ENCODE measurements around the gene RAP1GAP2. TPM values are rescaled to one million over a fixed set of nuclear protein-coding genes. Genes with fewer than 3 reads are reported as not detected.

The RAP1GAP2 gene
- total RNA-seq, 2 experiments from 2014 or later = 6.5 to 26.2 TPM

DNA sequence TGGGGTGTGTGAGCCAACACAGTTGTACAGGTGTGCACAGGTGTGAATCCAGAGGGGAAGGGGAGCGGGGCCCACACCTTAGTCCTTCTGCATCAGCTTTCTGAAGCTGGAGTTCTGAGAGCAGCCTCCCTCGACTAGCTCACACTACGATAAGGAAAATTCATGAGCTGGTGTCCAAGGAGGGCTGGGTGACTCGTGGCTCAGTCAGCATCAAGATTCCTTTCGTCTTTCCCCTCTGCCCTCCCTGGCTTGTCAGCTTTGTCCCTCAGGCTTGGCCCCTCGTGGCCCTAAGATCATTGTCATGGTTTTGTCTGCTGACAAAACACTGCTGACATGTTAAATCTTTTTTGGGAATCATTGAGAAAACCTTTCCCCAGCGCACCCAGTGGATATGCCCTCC is 219.7 kb downstream of the RAP1GAP2 start:
- no peaks in the 10 kb centered on the region for H3K36me3 Mint-ChIP-seq
- DNase-seq = no peak
- CTCF ChIA-PET = interaction anchor here (0.5 to 0.9 kb wide), 2 partner anchors 167 to 188 kb away, joined by 3 to 4 read pairs; no protein-coding TSS in a partner anchor
- H3K9me3 Mint-ChIP-seq (ENCODE audit: low read depth) = no peaks in the 10 kb centered on the region
- no peak overlapping the region for H3K4me3 Mint-ChIP-seq
- no peak for ATAC-seq
- H3K27ac Mint-ChIP-seq = no peak overlapping the region
- no peaks in the 10 kb centered on the region for H3K4me1 Mint-ChIP-seq
- H3K27me3 Mint-ChIP-seq = no peaks in the 10 kb centered on the region

DNA sequence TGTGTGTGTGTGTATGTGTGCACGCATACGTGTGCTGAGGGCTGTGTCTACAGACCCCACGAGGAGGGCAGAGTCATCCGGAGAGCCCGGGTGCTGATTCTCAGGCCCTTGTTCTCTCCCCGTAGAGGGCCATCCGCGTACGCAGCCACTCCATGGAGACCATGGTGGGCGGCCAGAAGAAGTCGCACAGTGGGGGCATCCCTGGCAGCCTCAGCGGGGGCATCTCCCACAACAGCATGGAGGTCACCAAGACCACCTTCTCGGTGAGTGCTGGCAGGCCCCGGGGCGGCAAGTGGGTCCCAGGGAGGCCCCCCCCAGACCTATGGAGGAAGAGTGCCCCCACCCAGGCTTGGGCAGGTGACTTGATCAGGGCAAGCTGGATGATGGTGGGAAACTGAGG is 221.7 kb downstream of the RAP1GAP2 start:
- Mint-ChIP-seq H3K4me3 (no peak overlapping the region), H3K4me1 (no peaks in the 10 kb centered on the region), H3K9me3 (ENCODE audit: low read depth) (no peaks in the 10 kb centered on the region), H3K36me3 (peaks cover 12% of the 10 kb centered on the region), H3K27ac (no peak overlapping the region), H3K27me3 (peaks cover 2% of the 10 kb centered on the region)
- ATAC-seq = no peak
- CTCF ChIA-PET = no interaction called here
- DNase-seq = no peak

DNA sequence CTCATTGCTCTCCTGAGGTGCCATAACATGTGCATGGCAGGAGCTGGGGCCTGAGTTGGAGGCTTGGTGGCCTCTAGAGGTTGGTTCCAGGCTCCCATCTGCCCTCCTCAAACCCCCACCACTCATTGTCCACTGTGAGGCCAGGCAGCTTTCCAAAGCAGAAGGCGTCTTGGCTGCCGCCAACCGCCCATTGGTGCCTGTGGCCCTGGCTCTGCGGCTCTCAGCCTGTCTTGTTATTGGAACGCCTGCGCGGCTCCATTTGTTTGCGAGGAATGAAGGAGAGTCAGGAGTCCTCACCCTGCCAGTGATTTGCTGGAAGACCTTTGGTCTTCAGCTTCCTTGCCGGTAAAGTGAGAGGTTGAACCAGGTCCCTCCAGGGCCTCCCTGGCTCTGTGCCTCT is 223.5 kb downstream of the RAP1GAP2 start:
- H3K9me3 Mint-ChIP-seq (ENCODE audit: low read depth) = peaks cover 3% of the 10 kb centered on the region
- peaks cover 2% of the 10 kb centered on the region for H3K27me3 Mint-ChIP-seq
- H3K27ac Mint-ChIP-seq = no peak overlapping the region
- ATAC-seq (no peak), DNase-seq (no peak)
- H3K4me1 Mint-ChIP-seq = no peaks in the 10 kb centered on the region
- H3K4me3 Mint-ChIP-seq = no peak overlapping the region
- H3K36me3 Mint-ChIP-seq = peaks cover 19% of the 10 kb centered on the region
- CTCF ChIA-PET = interaction anchor here (1.0 kb wide), 1 partner anchor 8 kb away, joined by 3 read pairs; no protein-coding TSS in a partner anchor

DNA sequence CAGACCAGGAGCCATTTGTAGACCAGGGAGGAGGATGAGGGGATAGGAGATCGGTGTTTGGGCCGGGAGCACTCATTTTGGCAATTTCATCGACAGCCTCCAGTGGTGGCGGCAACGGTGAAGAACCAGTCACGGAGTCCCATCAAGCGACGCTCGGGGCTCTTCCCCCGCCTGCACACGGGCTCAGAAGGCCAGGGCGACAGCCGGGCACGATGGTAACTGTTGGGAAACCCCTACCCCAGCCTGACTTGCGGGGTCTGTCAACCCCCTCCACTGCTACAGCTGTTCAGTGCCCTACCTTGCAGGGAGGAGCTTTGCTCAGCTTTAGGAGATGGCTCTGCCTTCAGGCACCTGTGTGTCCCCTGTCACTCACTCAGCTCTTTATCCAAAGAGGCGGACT is 224.1 kb downstream of the RAP1GAP2 start:
- Mint-ChIP-seq H3K9me3 (ENCODE audit: low read depth) (peaks cover 3% of the 10 kb centered on the region), H3K4me3 (no peak overlapping the region), H3K36me3 (peaks cover 19% of the 10 kb centered on the region), H3K4me1 (no peaks in the 10 kb centered on the region), H3K27ac (no peak overlapping the region), H3K27me3 (peaks cover 2% of the 10 kb centered on the region)
- no peak for DNase-seq
- CTCF ChIA-PET = no interaction called here
- ATAC-seq = no peak

DNA sequence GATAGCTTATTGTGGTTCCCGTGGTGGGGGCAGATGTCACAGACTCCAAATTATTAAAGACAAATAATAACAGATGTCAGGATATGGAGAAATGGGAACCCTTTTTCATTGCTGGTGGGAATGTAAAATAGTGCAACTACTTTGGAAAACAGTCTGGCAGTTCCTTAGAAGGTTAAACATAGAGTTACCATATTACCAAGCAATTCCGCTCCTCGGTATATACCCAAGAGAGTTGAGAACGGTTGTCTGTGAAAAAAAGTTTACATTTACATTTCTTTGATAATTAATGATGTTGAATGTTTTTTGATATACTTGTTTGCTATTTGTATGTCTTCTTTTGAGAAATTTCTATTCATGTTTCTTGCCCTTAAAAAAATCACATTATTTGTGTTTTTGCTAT is 226.0 kb downstream of the RAP1GAP2 start:
- ATAC-seq = no peak
- Mint-ChIP-seq H3K36me3 (peaks cover 19% of the 10 kb centered on the region), H3K27me3 (peaks cover 2% of the 10 kb centered on the region), H3K4me1 (no peaks in the 10 kb centered on the region), H3K4me3 (no peak overlapping the region), H3K27ac (no peak overlapping the region), H3K9me3 (ENCODE audit: low read depth) (peaks cover 3% of the 10 kb centered on the region)
- CTCF ChIA-PET = no interaction called here
- no peak for DNase-seq

DNA sequence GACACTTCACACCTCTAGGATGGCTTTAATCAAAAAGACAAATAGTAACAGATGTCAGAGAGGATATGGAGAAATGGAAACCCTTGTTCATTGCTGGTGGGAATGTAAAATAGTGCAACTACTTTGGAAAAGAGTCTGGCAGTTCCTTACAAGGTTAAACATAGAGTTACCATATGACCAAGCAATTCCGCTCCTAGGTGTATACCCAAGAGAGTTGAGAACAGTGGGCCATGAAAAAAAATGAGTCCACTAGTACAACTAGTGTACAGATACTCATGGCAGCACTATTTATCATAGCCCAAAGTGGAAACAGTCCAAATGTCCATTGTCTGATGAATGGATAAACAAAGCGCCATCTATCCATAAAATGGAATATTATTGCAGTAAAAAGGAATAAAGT is 228.1 kb downstream of the RAP1GAP2 start:
- DNase-seq = no peak
- Mint-ChIP-seq H3K27me3 (peaks cover 2% of the 10 kb centered on the region), H3K36me3 (peaks cover 19% of the 10 kb centered on the region)

DNA sequence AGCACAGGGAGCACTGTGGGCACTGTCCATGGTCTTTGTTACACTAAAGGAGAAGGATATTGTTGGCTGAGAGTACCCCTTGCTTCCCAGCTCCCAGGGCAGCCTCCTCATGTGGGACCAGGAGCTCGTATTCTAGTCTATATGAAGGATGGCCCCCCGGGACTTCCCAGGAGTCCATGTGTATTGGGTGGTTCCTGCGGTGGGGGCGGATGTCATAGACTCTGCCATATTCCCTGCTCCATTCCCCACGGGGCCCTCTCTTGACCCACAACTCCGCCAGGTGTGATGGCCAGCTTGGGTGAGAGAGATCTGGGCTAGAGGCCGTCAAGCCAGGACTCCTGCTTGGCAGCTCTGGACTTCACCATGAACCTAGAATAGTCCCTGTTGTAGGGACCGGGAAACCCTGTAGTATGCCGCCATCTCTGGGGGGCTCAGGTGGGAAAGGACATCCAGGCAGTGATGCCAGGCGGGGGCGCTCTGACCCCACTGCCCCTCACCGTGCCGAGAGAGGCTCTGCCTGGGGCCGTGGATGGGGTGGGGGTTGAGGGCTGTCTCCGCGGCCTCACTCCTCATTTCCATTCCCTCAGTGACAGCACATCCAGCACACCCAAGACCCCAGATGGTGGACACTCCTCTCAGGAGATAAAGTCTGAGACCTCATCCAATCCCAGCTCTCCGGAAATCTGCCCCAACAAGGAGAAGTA is 229.3 kb downstream of the RAP1GAP2 start:
- Mint-ChIP-seq H3K36me3 (peaks cover 19% of the 10 kb centered on the region), H3K4me1 (no peaks in the 10 kb centered on the region), H3K27me3 (peaks cover 2% of the 10 kb centered on the region), H3K9me3 (ENCODE audit: low read depth) (peaks cover 3% of the 10 kb centered on the region), H3K27ac (no peak overlapping the region), H3K4me3 (no peak overlapping the region)
- CTCF ChIA-PET = no interaction called here
- no peak for ATAC-seq
- no peak for DNase-seq

More for the DNA sequence above, 228.1 kb downstream of the RAP1GAP2 start:
- H3K4me1 Mint-ChIP-seq = no peaks in the 10 kb centered on the region
- peaks cover 3% of the 10 kb centered on the region for H3K9me3 Mint-ChIP-seq (ENCODE audit: low read depth)
- ATAC-seq = no peak
- CTCF ChIA-PET = no interaction called here
- H3K4me3 Mint-ChIP-seq = no peak overlapping the region
- no peak overlapping the region for H3K27ac Mint-ChIP-seq

DNA sequence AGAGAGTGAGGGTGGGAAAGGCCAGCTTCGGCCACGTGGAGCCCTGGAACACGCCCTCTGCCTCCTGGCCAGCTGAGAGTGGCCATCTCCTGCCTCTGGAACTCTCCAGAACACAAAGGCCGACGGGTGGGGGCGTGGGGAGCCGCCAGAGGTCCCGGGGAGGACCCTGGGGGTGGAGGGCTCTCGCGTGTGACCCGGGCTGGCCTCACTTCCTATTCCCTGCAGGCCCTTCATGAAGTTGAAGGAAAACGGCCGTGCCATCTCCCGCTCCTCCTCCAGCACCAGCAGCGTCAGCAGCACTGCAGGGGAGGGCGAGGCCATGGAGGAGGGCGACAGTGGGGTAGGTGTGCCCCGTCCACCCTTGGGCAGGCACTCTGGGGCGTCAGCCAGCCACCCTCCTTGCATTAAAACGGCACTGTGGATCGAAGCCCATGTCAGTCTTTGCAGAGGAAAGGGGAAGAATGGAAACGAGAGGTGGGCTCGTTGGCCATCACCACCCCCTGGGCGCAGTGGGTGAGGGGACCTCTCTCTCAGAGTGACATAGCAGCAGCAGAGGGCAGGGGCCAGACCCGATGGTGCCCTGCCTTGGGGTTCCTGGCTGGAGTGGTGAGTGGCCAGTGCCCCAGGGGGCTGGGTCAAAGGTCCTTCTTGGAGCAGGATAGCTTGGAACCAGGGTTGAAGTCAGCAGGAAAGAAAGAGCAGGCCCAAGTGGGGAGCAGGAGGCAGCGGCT is 230.1 kb downstream of the RAP1GAP2 start:
- H3K4me3 Mint-ChIP-seq = no peak overlapping the region
- no peak for DNase-seq
- peaks cover 2% of the 10 kb centered on the region for H3K27me3 Mint-ChIP-seq
- H3K9me3 Mint-ChIP-seq (ENCODE audit: low read depth) = peaks cover 3% of the 10 kb centered on the region
- H3K4me1 Mint-ChIP-seq = no peaks in the 10 kb centered on the region
- no peak overlapping the region for H3K27ac Mint-ChIP-seq
- CTCF ChIA-PET = no interaction called here
- peaks cover 17% of the 10 kb centered on the region for H3K36me3 Mint-ChIP-seq
- ATAC-seq = no peak

DNA sequence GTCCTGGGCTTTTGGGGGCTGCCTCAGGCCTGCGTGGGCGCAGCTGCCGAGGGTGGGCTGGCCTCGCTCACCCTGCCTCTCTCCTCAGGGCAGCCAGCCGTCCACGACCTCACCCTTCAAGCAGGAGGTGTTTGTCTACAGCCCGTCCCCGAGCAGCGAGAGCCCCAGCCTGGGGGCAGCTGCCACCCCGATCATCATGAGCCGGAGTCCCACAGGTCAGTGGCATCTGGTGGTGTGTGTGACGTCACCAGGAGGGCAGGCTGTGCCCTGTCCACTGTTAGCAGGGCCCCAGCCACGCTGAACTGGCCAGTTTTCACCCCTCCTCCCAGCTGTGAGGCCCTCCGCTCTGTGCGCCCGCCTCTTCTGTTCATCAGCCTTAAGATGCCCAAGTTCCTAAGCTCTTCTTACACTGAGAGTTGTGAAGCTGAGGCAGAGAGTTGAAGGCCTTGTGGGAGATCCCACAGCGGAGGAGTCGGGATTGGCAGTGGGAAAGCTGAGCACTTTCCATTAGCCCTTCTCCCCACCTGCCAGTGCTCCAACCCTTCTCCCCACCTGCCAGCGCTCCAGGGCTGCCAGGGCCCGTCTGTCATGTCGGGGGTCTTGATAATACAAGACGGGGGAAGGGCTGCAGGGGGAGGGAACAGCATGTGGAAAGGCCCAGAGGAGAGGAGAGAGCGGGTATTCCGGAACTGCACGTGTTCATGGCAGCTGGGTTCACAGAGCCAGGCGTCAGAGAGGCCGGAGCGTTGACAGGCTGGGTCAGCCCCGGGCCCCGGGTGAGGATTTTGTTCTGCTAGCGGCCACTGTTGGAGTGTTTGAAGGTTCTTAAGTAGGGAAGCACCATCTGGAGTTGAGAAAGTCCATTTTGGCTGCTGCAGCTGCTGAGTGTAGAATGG is 230.9 kb downstream of the RAP1GAP2 start:
- CTCF ChIA-PET = interaction anchor here (1.4 kb wide), 1 partner anchor 8 kb away, joined by 3 read pairs; no protein-coding TSS in a partner anchor
- ATAC-seq (no peak), DNase-seq (no peak)
- H3K4me1 Mint-ChIP-seq = no peaks in the 10 kb centered on the region
- peaks cover 2% of the 10 kb centered on the region for H3K27me3 Mint-ChIP-seq
- peaks cover 3% of the 10 kb centered on the region for H3K9me3 Mint-ChIP-seq (ENCODE audit: low read depth)
- H3K27ac Mint-ChIP-seq = no peak overlapping the region
- H3K4me3 Mint-ChIP-seq = no peak overlapping the region
- peaks cover 12% of the 10 kb centered on the region for H3K36me3 Mint-ChIP-seq

DNA sequence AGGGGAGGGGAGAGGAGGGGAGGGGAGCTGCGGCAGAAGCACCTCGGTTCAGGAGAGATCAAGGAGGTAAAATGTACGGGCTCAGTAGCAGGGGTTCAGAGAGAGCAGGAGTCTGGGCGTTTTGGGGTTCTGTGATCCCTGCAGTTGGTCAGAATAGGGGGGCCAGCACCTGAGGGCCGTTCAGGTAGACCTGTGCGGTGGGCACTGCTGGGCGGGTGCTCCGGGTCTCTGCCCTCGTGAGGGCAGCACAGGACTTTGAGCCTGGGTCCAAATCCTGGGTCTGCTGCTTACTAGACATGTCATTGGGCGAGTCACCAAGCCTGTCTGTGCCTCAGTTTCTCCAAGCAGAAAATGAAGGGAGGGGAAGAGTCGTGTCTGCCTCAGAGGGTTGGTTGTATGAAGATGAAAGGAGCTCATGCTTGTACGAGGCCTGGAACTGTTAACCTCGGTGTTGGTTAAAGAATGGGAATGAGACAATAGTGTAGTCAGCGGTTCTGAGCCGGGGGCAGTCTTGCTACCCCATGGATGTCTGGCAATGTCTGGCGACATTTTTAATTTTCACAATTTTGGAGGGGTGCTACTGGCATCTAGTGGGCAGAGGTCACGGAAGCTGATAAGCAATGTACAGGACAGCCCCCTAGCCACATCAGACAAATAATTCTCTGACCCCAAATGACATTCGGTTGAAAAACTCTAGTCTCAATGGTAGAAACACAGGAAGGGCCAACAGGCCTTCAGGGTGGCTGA is 231.7 kb downstream of the RAP1GAP2 start:
- H3K4me3 Mint-ChIP-seq = no peak overlapping the region
- H3K9me3 Mint-ChIP-seq (ENCODE audit: low read depth) = peaks cover 3% of the 10 kb centered on the region
- CTCF ChIA-PET = interaction anchor here (1.4 kb wide), 1 partner anchor 8 kb away, joined by 3 read pairs; no protein-coding TSS in a partner anchor
- no peaks in the 10 kb centered on the region for H3K27me3 Mint-ChIP-seq
- H3K4me1 Mint-ChIP-seq = no peaks in the 10 kb centered on the region
- ATAC-seq (no peak), DNase-seq (no peak)
- no peak overlapping the region for H3K27ac Mint-ChIP-seq
- peaks cover 7% of the 10 kb centered on the region for H3K36me3 Mint-ChIP-seq

DNA sequence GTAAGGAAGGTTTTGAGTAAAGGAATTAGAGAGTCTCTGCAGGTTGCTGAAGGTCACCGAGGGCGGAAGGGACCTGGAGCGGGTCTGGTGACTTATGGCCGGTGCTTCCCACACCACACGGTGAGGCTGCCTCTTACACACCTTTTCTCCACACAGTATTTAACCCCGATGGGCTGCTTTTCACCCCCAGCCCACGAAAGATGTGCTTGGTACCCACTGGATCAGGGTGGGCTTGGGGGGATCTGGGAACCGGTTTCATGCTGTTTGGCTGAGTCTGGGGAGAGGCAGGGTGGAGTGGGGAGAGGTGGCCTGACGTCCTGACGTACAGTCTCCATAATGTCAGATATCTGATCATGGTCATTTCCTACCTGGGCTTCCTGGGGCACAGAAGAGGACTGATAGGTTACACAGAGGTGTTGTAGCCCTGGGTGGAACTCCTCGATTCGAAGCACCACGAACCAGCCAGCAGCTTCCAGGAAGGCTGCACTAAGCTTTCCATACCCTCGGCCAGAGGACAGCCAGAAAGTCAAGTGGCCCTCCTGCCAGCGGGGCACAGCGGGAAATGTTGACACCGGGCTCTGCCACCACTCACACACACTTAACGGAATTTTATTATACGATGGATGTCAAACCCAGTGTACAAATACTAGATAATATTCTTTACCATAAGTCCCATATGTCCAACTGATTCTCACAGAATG is 233.1 kb downstream of the RAP1GAP2 start:
- Mint-ChIP-seq H3K36me3 (no peaks in the 10 kb centered on the region), H3K27ac (no peak overlapping the region)
- CTCF ChIA-PET = no interaction called here

DNA sequence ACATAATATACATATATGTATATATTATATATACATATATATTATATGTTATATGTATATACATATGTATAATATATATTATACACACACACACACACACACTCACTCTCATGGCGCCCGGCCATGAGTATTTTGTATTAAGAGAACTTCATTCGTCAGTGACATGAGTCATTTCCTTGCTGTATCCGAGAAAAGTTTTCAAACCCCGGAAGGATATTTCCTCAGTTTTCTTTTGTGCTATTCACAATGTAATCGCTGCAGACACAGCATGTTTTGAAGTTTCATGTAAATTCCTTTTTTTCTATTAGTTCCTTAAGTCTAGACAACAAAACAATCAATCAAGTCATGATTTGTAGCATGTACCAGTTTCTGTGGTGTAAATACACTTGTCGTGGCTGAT is 233.9 kb downstream of the RAP1GAP2 start:
- H3K9me3 Mint-ChIP-seq (ENCODE audit: low read depth) = no peaks in the 10 kb centered on the region
- H3K4me1 Mint-ChIP-seq = no peaks in the 10 kb centered on the region
- CTCF ChIA-PET = interaction anchor here (1.1 kb wide), 1 partner anchor 18 kb away, joined by 3 read pairs; no protein-coding TSS in a partner anchor
- no peaks in the 10 kb centered on the region for H3K36me3 Mint-ChIP-seq
- no peak overlapping the region for H3K4me3 Mint-ChIP-seq
- no peak overlapping the region for H3K27ac Mint-ChIP-seq
- no peaks in the 10 kb centered on the region for H3K27me3 Mint-ChIP-seq
- no peak for DNase-seq
- ATAC-seq = no peak

More for the DNA sequence above, 233.1 kb downstream of the RAP1GAP2 start:
- no peaks in the 10 kb centered on the region for H3K4me1 Mint-ChIP-seq
- no peaks in the 10 kb centered on the region for H3K9me3 Mint-ChIP-seq (ENCODE audit: low read depth)
- ATAC-seq = no peak
- no peaks in the 10 kb centered on the region for H3K27me3 Mint-ChIP-seq
- no peak for DNase-seq
- no peak overlapping the region for H3K4me3 Mint-ChIP-seq
